HFFc6 (cell line): ENCODE data around the gene LZTS2. TPM values are rescaled to one million over a fixed set of nuclear protein-coding genes. Genes with fewer than 3 reads are reported as not detected.
A peak's percentile ranks its signal among the peaks of the same experiment; 100 is the strongest.
"Not testable (repeated sequence)": the region's sequence is repeated elsewhere in the genome, so short reads cannot be mapped to it uniquely, and the experiment has no call there.

Experiments
- DNase-seq: peaks from one replicate; pipeline ENCODE4 v3.0.0-alpha.2; 2018
- H3K27ac Mint-ChIP-seq: 2 replicates; pipeline ENCODE4 v1.8.0; 2020; ENCODE audit warnings: mild to moderate bottlenecking, mixed read lengths
- H3K27me3 Mint-ChIP-seq: 2 replicates; pipeline ENCODE4 v1.8.0; 2021; ENCODE audit warnings: mild to moderate bottlenecking, moderate library complexity, mixed read lengths; ENCODE audit not compliant: insufficient read depth
- H3K36me3 Mint-ChIP-seq: 2 replicates; pipeline ENCODE4 v1.8.0; 2021; ENCODE audit warnings: low read depth, mixed read lengths
- H3K4me1 Mint-ChIP-seq: 2 replicates; pipeline ENCODE4 v1.8.0; 2020; ENCODE audit warnings: low read depth, mixed read lengths
- H3K4me3 Mint-ChIP-seq: 2 replicates; pipeline ENCODE4 v1.8.0; 2020; ENCODE audit warnings: mild to moderate bottlenecking, moderate library complexity, mixed read lengths
- H3K9me3 Mint-ChIP-seq: 2 replicates; pipeline ENCODE4 v1.8.0; 2020; ENCODE audit warnings: mild to moderate bottlenecking, mixed read lengths
- total RNA-seq, 6 experiments: library from RNA; stranded (reverse); fragmentation: NEBNext Ultra II Directional; extraction: Animal tissue kit (Norgen Biotek cat#: 25700); gene quantifications; 2 replicates in 1 of 6; 3 replicates in 5 of 6; pipeline ENCODE4 v1.2.3, GENCODE V29; 2021
- TF ChIP-seq, protein P1 (sequence below): fragments of 200-600 bp; sonication (generic); IDR thresholded peaks from 2 replicates; pipeline ENCODE4 v1.5.0; 2021; ENCODE audit warnings: antibody characterized with exemption, mild to moderate bottlenecking

The LZTS2 gene
- total RNA-seq, 6 experiments from 2014 or later = 66.8 to 80.5 (median 74.6) TPM

DNA sequence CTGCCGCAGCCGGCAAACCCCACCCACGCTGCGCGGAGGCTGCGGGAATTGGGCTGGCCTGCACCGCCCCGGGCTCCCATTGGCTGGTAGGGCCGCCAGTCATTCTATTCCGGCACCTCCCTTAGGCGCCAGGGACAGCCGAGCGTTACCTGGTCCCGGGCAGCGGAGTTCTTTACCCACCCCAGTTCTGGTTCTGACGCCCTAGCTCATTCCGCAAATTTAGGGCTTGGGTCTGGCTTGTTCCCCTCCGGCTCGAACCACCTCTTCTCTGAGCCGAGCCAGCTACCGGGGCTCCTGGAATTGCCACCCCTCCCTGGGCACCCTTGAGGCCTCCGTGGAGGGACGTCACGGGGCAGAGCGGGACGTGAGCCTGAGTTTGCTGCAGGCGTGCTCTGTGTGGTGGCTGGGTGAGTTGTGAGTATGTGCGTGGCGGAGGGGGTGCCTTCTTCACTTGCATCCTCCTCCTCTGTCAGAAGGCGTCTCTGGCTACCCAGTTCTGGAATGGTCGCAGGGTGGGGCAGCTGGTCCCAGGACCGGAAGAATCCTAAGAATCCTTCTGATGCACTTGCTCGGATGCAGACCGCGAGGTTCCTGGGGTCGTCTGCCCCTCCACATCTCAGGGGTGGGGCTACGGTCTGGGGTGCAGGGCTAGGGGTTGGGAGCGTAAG is 31.7 kb downstream of the LZTS2 start, which contains the start of the genes PDZD7 and SFXN3:
PDZD7 (minus strand) TSS at position 2 of the 668 bp plus-strand sequence. CDS start 910 bp downstream, outside the sequence.
SFXN3 (plus strand) TSS at position 107 of the 668 bp plus-strand sequence. CDS start 3,461 bp downstream, outside the sequence.
- Mint-ChIP-seq H3K4me1 (peaks cover 34% of the 10 kb centered on the region), H3K9me3 (no peaks in the 10 kb centered on the region), H3K36me3 (peaks cover 13% of the 10 kb centered on the region; the same call in 1 of the 2 replicates), H3K27me3 (peaks cover 10% of the 10 kb centered on the region), H3K4me3 (peak within 1 kb of the TSS; percentile 97), H3K27ac (peak within 1 kb of the TSS; percentile 99)
- TF ChIP-seq, protein P1, sequence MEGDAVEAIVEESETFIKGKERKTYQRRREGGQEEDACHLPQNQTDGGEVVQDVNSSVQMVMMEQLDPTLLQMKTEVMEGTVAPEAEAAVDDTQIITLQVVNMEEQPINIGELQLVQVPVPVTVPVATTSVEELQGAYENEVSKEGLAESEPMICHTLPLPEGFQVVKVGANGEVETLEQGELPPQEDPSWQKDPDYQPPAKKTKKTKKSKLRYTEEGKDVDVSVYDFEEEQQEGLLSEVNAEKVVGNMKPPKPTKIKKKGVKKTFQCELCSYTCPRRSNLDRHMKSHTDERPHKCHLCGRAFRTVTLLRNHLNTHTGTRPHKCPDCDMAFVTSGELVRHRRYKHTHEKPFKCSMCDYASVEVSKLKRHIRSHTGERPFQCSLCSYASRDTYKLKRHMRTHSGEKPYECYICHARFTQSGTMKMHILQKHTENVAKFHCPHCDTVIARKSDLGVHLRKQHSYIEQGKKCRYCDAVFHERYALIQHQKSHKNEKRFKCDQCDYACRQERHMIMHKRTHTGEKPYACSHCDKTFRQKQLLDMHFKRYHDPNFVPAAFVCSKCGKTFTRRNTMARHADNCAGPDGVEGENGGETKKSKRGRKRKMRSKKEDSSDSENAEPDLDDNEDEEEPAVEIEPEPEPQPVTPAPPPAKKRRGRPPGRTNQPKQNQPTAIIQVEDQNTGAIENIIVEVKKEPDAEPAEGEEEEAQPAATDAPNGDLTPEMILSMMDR = no peak
- DNase-seq = peak; percentile 94

DNA sequence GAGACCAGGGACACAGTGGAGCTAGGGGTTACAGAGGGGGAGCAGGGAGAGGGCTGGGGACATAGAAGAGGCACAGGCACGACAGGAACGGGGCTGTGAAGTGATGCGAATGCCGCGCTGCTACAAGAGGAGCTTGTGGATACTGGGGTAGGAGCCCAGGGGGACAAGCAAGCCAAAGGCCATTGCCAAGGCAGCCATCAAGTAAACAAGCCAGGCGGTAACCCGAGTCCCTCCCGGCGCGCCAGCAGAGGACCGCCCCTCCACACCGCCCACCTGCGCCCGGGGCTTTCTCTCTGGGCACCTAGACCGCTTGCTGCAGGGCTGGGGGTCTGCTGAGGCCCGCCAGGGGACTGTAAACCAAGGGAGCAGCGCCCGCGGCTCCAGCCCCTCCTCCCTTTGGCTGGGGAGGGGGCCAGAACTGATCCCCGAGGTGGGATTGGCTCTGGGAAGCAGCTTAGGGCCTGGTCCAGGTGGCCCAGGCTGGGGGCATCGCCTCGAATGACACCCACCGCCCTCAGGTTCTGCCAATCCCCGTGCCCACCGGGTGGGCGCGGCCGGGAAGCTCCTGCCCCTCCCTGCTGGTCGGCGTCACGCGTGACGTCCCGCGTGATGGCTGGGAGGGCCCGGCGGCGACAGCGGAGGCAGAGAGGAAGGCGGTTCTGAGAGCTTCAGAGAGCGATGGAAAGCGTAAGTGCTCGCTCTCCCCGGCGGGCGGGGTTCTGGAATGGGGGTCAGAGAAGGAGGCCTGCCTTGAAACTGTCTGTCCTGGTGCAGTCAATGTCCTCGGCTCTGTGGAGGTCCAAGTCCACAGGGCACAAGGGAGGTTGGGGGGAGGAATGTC is 32.4 kb downstream of the LZTS2 start:
- Mint-ChIP-seq H3K4me1 (peaks cover 34% of the 10 kb centered on the region), H3K27me3 (peaks cover 10% of the 10 kb centered on the region), H3K9me3 (no peaks in the 10 kb centered on the region), H3K27ac (peak overlapping the region; percentile 99), H3K4me3 (peak overlapping the region; percentile 97), H3K36me3 (peaks cover 16% of the 10 kb centered on the region; the same call in 1 of the 2 replicates)
- TF ChIP-seq, protein P1 = no peak
- DNase-seq = peak; percentile 70

DNA sequence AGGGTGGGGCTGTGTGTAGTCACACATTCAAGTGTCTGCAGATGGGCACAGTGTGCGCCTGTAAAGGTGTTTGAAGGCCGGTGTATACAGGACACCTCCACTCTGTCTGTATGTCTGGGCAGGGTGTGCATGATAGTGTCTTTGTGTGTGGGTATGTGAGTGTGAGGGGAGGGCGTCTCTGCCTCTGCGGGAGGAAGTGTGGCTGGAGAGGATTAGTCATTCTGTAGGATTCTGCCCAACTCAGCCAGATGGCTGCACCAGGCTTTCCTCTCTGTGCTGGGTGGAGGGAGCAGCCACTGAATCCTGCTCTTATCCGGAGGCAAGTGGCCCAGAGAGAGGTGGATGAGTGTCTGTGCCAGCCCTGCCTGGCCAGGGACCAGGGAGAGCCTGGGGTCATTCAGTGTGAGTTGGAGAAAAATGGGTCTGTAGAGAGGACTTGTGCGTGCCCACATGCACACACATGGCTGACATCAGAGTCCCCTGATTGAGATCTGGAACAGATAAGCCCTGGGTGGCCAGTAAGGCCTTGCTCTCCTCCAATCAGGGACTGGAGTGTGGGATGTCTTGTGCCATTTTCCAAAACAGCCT is 33.1 kb downstream of the LZTS2 start:
- Mint-ChIP-seq H3K27me3 (peaks cover 10% of the 10 kb centered on the region), H3K4me1 (peaks cover 29% of the 10 kb centered on the region), H3K36me3 (peaks cover 22% of the 10 kb centered on the region), H3K9me3 (no peaks in the 10 kb centered on the region), H3K27ac (peak overlapping the region; percentile 99), H3K4me3 (peak overlapping the region; percentile 97)
- TF ChIP-seq, protein P1 = no peak
- DNase-seq = peak; percentile 86

DNA sequence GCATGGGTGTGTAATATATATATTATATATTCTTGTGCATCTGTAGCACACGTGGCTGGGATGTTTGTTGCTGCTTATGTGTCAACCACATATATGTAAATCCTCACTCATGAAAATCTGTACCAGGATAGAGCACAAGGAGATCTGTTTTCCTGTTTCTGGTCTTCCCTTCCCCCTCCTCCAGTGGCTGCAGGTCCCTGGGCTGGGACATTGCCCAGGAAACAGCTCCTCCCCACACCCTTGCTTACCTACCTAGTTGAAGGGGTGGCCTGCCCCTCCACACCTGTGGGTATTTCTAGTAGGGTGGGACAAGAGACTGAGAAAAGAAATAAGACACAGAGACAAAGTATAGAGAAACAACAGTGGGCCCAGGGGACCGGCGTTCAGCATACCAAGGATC is 33.7 kb downstream of the LZTS2 start:
- H3K27ac Mint-ChIP-seq = peak overlapping the region; percentile 99
- H3K36me3 Mint-ChIP-seq = peaks cover 27% of the 10 kb centered on the region
- peaks cover 29% of the 10 kb centered on the region for H3K4me1 Mint-ChIP-seq
- TF ChIP-seq, protein P1 = no peak
- DNase-seq = no peak
- H3K27me3 Mint-ChIP-seq = peaks cover 7% of the 10 kb centered on the region
- H3K9me3 Mint-ChIP-seq = no peaks in the 10 kb centered on the region
- peak overlapping the region; percentile 97 for H3K4me3 Mint-ChIP-seq

DNA sequence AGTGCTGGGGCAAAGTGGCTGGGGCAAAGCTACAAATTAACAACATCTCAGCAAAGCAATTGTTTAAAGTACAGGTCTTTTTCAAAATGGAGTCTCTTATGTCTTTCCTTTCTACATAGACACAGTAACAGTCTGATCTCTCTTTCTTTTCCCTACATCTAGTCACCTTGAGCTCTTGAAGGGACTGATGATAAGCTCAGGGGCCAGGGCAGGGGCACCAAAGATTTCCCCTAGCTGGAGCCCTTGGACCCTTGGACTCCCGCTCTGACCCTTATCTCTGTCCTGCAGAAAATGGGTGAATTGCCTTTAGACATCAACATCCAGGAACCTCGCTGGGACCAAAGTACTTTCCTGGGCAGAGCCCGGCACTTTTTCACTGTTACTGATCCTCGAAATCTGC is 34.8 kb downstream of the LZTS2 start:
- peaks cover 19% of the 10 kb centered on the region for H3K4me1 Mint-ChIP-seq
- not testable (repeated sequence) for H3K27me3 Mint-ChIP-seq, H3K27ac Mint-ChIP-seq

More for the DNA sequence above, 34.8 kb downstream of the LZTS2 start:
- DNase-seq, H3K4me3 Mint-ChIP-seq, H3K9me3 Mint-ChIP-seq: not testable (repeated sequence)
- H3K36me3 Mint-ChIP-seq = peaks cover 33% of the 10 kb centered on the region
